Endothelial cell of umbilical vein (primary cell): Measurements from ENCODE around the gene SYNDIG1. TPM values are rescaled to one million over a fixed set of nuclear protein-coding genes. Genes with fewer than 3 reads are reported as not detected.

Source experiments
- BruUV-seq: library from RNA; stranded (reverse); fragments of 400-500 nt; replicated peaks from 2 replicates; lab custom pipeline; 2021; lab: Mats Ljungman, UMichigan
- CTCF ChIA-PET: fragments of 300-600, 350-600 bp; sonication (Branson Sonifier 250); formaldehyde crosslinking; loops from one replicate; lab custom pipeline; 2021; ENCODE audit warnings: antibody characterized with exemption, inconsistent platforms; lab: Charles Lee
- POLR2A ChIA-PET: fragments of 300-600, 350-600 bp; sonication (Branson Sonifier 250); formaldehyde crosslinking; loops from one replicate; lab custom pipeline; 2021; ENCODE audit warnings: antibody characterized with exemption, inconsistent platforms; lab: Charles Lee
- DNase-seq: peaks from one replicate; pipeline ENCODE4 v3.0.0-alpha.2; 2011; ENCODE audit warnings: low read depth, low spot score
- FAIRE-seq: peaks from 2 replicates; lab custom pipeline; 2011; peaks lifted over from hg19 to GRCh38; lab: Jason Lieb, UNC
- H2AFZ ChIP-seq: 2 replicates; pipeline ENCODE4 v1.6.0; 2012; ENCODE audit warnings: low read depth, low read length, control low read depth, inconsistent platforms
- H3K27ac ChIP-seq: 2 replicates; pipeline ENCODE4 v1.5.1; 2011; ENCODE audit warnings: low read depth, mild to moderate bottlenecking, control low read depth, low read length, moderate library complexity; ENCODE audit not compliant: insufficient read depth
- H3K27me3 ChIP-seq, 2 experiments: 2 replicates each; pipeline versions ENCODE4 v1.6.0 to v1.6.1; 2011; ENCODE audit warnings: low read length in 2 of 2, mixed read lengths in 1 of 2; ENCODE audit not compliant: control insufficient read depth in 2 of 2, insufficient read depth in 2 of 2
- H3K36me3 ChIP-seq, 2 experiments: 2 replicates in 1 of 2; 3 replicates in 1 of 2; pipeline ENCODE4 v1.5.1; 2011; ENCODE audit warnings: low read length in 2 of 2, mild to moderate bottlenecking in 1 of 2, moderate library complexity in 1 of 2; ENCODE audit not compliant: control insufficient read depth in 2 of 2, insufficient read depth in 2 of 2; ENCODE audit errors: extremely low read depth in 1 of 2
- H3K4me1 ChIP-seq: 3 replicates; pipeline ENCODE4 v1.5.1; 2011; ENCODE audit warnings: mild to moderate bottlenecking, low read length; ENCODE audit not compliant: control insufficient read depth, insufficient read depth; ENCODE audit errors: extremely low read depth
- H3K4me2 ChIP-seq: 2 replicates; pipeline ENCODE4 v1.6.1; 2011; ENCODE audit warnings: low read length, control low read depth, mixed read lengths; ENCODE audit not compliant: insufficient read depth
- H3K4me3 ChIP-seq, 3 experiments: fragments of 200-600 bp in 1 of 3; sonication (generic), shearing (Covaris generic) in 1 of 3; replicated peaks in 1 of 3; 2 replicates each; pipeline ENCODE4 v1.5.1; 2011 to 2016; ENCODE audit warnings: control low read depth in 3 of 3, low read length in 3 of 3, mild to moderate bottlenecking in 2 of 3, inconsistent platforms in 1 of 3, low read depth in 1 of 3, moderate library complexity in 1 of 3; ENCODE audit not compliant: insufficient read depth in 1 of 3
- H3K79me2 ChIP-seq: 2 replicates; pipeline ENCODE4 v1.6.0; 2012; ENCODE audit warnings: low read length, inconsistent platforms; ENCODE audit not compliant: control insufficient read depth, insufficient read depth
- H3K9ac ChIP-seq: replicated peaks from 2 replicates; pipeline ENCODE3; 2011; ENCODE audit warnings: low read length, control low read depth; ENCODE audit not compliant: insufficient read depth; ENCODE audit errors: extremely low read depth
- H3K9me1 ChIP-seq: replicated peaks from 3 replicates; pipeline ENCODE4 v1.6.0; 2011; ENCODE audit warnings: mild to moderate bottlenecking, low read length; ENCODE audit not compliant: control insufficient read depth, insufficient read depth; ENCODE audit errors: extremely low read depth
- H3K9me3 ChIP-seq: replicated peaks from 2 replicates; pipeline ENCODE4 v1.5.1; 2012; ENCODE audit warnings: low read length, inconsistent platforms; ENCODE audit not compliant: control insufficient read depth, insufficient read depth
- H4K20me1 ChIP-seq: replicated peaks from 2 replicates; pipeline ENCODE3; 2011; ENCODE audit warnings: mild to moderate bottlenecking, low read length; ENCODE audit not compliant: control insufficient read depth, insufficient read depth; ENCODE audit errors: extremely low read depth
- GATA2 ChIP-seq: IDR thresholded peaks from 2 replicates; pipeline ENCODE4 v1.7.0; 2011; ENCODE audit warnings: low read depth, mild to moderate bottlenecking, moderate library complexity, mixed read lengths, low read length; ENCODE audit not compliant: insufficient read length, insufficient read depth
- JUN ChIP-seq: IDR thresholded peaks from 2 replicates; pipeline ENCODE4 v1.6.1; 2011; ENCODE audit warnings: borderline replicate concordance, low read depth; ENCODE audit not compliant: insufficient read length, insufficient read depth
- MYC ChIP-seq: IDR thresholded peaks from one replicate; pipeline ENCODE4 v1.6.1; 2011; ENCODE audit warnings: mild to moderate bottlenecking, low read depth, low read length
- POLR2A ChIP-seq: IDR thresholded peaks from 2 replicates; pipeline ENCODE4 v1.6.1; 2012; ENCODE audit warnings: low read depth, mild to moderate bottlenecking, control low read depth, low read length
- POLR2AphosphoS5 ChIP-seq: IDR thresholded peaks from 2 replicates; pipeline ENCODE4 v1.6.1; 2012; ENCODE audit warnings: low read depth, mild to moderate bottlenecking, control low read depth, low read length, moderate library complexity; ENCODE audit not compliant: insufficient read depth
- dilution Hi-C: fragments of 300-500 bp; cut with MboI; formaldehyde crosslinking; loops from one replicate; pipeline ENCODE4 v1.15.0; 2019; ENCODE audit warnings: low sequenced_read_pairs; ENCODE audit not compliant: extremely low pct_ligation_motif_present
- intact Hi-C: fragments of 100-400 bp; cut with micrococcal nuclease; formaldehyde crosslinking; loops from one replicate; pipeline ENCODE4 v1.10.0; 2022
- polyA plus RNA-seq, 4 experiments: library from polyadenylated mRNA; depleted of rRNA in 3 of 4; stranded (reverse) in 3 of 4; unstranded in 1 of 4; fragments of >200 nt; gene quantifications; 2 replicates each; pipeline versions ENCODE4 v1.2.1 to v1.2.3, GENCODE V29; 2011 to 2012; ENCODE audit warnings: missing spikeins in 1 of 4
- total RNA-seq: library from RNA; stranded (reverse); gene quantifications from 2 replicates; pipeline ENCODE4 v1.2.3, GENCODE V29; 2021
- TF ChIP-seq, protein P1 (sequence below), 2 donors: IDR thresholded peaks; 1 replicate in 1 of 2; 2 replicates in 1 of 2; pipeline ENCODE4 v1.5.1; 2011; ENCODE audit warnings: low read length in 2 of 2, mild to moderate bottlenecking in 2 of 2, moderate library complexity in 2 of 2, control low read depth in 1 of 2, inconsistent platforms in 1 of 2, low read depth in 1 of 2; ENCODE audit not compliant: insufficient read depth in 1 of 2; ENCODE audit errors: extremely low read depth in 1 of 2

SYNDIG1 gene
- total and polyA plus RNA-seq, 2 donors (not counting 3 experiments of a cell fraction or from before 2014, with no cell fraction given), result not detected

DNA sequence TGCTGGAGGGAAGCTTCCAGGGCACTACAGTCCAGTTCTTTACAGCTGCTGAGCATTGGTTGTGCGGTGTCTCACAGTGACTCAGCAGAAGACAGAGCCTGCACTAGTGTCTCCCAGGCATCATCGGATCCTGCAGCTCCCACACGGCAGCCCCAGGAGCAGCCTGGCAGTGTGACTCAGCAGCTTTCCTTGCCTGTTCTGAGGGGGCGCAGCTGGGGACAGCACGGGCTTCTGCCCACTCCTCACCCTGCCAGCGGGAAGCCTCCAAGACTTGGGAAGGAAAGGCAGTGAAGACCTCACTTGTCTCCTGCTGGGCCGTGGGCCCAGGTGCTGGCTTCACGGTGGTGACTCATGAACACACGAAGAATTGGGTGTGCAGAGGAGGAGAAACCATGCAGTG lies 165.4 kb downstream of the SYNDIG1 start:
- Histone ChIP-seq H3K9me1 (no peaks in the 10 kb centered on the region), H3K9ac (no peak overlapping the region), H3K4me2 (no peak overlapping the region), H3K27me3 (no peaks in the 10 kb centered on the region), H3K27ac (no peak overlapping the region), H3K79me2 (no peaks in the 10 kb centered on the region), H2AFZ (no peak overlapping the region), H3K9me3 (no peaks in the 10 kb centered on the region), H3K36me3 (no peaks in the 10 kb centered on the region), H4K20me1 (no peaks in the 10 kb centered on the region), H3K4me3 (no peak overlapping the region), H3K4me1 (no peaks in the 10 kb centered on the region)
- dilution Hi-C loops, result no loop called here
- intact Hi-C loops, result no loop called here
- TF ChIP-seq JUN (no peak), MYC (no peak), POLR2AphosphoS5 (no peak)
- TF ChIP-seq, protein P1, sequence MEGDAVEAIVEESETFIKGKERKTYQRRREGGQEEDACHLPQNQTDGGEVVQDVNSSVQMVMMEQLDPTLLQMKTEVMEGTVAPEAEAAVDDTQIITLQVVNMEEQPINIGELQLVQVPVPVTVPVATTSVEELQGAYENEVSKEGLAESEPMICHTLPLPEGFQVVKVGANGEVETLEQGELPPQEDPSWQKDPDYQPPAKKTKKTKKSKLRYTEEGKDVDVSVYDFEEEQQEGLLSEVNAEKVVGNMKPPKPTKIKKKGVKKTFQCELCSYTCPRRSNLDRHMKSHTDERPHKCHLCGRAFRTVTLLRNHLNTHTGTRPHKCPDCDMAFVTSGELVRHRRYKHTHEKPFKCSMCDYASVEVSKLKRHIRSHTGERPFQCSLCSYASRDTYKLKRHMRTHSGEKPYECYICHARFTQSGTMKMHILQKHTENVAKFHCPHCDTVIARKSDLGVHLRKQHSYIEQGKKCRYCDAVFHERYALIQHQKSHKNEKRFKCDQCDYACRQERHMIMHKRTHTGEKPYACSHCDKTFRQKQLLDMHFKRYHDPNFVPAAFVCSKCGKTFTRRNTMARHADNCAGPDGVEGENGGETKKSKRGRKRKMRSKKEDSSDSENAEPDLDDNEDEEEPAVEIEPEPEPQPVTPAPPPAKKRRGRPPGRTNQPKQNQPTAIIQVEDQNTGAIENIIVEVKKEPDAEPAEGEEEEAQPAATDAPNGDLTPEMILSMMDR (IDR thresholded peaks at IDR 0.05; ENCODE audit: extremely low read depth in 1 of 2, insufficient read depth in 1 of 2, low read depth in 1 of 2, low read length in 2 of 2), result no peak
- DNase-seq, result no peak
- no TSS peak for BruUV-seq
- CTCF ChIA-PET, result no interaction called here
- FAIRE-seq, result no peak
- POLR2A ChIA-PET, result no interaction called here

DNA sequence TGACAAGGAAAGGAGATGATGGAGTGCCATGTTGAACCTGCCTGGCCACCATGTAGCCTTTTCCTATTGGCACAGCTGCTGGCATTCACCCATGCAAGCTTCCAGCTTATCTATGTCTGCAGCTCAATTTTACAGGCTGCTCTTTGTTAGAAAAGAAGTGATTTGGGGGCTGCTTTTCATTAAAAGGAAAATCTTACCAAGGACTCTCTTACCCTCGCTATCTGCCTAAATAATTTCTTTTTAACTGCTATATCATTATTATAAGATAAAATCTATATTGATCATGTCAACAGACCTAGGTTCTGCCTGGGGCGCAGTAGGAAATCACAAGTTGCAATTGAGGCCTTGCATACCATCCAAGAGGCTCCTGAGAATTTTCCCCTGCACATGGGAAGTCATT lies 167.2 kb downstream of the SYNDIG1 start:
- intact Hi-C loops, result no loop called here
- Histone ChIP-seq H3K9ac (no peak overlapping the region), H4K20me1 (no peaks in the 10 kb centered on the region), H3K4me3 (no peak overlapping the region), H2AFZ (no peak overlapping the region), H3K4me2 (no peak overlapping the region), H3K4me1 (no peaks in the 10 kb centered on the region), H3K9me1 (no peaks in the 10 kb centered on the region), H3K27ac (no peak overlapping the region), H3K36me3 (no peaks in the 10 kb centered on the region), H3K27me3 (no peaks in the 10 kb centered on the region), H3K9me3 (no peaks in the 10 kb centered on the region), H3K79me2 (no peaks in the 10 kb centered on the region)
- no TSS peak for BruUV-seq
- TF ChIP-seq GATA2 (no peak), POLR2A (no peak), JUN (no peak)
- DNase-seq (no peak), FAIRE-seq (no peak)
- ChIA-PET POLR2A (no interaction called here), CTCF (no interaction called here)
- dilution Hi-C loops, result no loop called here
